Measurements from ENCODE around the gene AMOTL1.
"Not testable (repeated sequence)": the region's sequence is repeated elsewhere in the genome, so short reads cannot be mapped to it uniquely, and the experiment has no call there.

AMOTL1 gene

GRCh38 chr11:94888204-94888603 lies 120.0 kb downstream of the AMOTL1 start:
- no peak for DNase-seq (ENCODE audit: low read depth, low spot score)
- H3K4me3 ChIP-seq (ENCODE audit: low read length): no peak overlapping the region

GRCh38 chr11:94895451-94895850 lies 127.3 kb downstream of the AMOTL1 start:
- DNase-seq (ENCODE audit: low read depth, low spot score): no peak
- no peak overlapping the region for H3K4me3 ChIP-seq (ENCODE audit: low read length)

DNA sequence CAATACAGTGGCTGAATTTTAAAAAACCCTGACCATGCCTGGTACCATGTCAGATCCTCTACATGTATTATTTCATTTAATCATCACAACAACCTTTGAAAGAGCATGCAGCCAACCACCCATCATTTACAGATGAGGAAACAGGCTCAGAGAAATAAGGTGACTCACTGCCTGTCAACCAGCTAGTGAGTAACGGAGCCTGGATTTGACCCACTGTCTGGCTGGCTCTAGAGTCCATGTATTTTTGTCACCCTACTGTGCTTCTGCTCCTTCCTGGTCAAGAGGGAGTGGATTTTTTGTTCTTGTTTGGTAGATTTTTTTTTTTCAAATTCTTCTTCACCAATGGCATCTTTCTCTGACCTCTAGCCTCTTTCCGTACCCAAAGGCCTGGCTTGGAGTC lies 127.8 kb downstream of the AMOTL1 start:
- no peak overlapping the region for H3K4me3 ChIP-seq (ENCODE audit: low read length)
- DNase-seq (ENCODE audit: low read depth, low spot score): no peak

DNA sequence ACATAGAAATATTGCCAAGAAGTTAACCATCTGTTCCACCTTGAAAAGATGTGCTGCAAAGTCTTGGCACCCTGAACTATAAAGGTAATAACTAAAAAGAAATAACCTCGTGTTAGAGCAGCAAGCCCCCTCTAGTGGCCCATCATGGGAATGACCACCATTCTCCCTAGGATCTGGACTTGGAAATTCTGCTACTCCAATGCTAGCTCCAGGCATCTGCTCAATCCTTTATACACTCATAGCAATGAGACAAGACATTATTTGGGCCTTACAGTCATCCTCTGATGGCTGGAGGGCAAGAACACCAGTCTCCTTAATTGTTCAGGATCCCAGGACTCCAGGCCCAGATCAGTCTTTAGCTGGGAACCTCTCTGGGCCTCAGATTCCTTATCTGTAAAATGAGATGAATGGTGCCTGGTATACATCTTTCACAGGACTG lies 129.2 kb downstream of the AMOTL1 start:
- DNase-seq (ENCODE audit: low read depth, low spot score): peak; percentile 41
- H3K4me3 ChIP-seq (ENCODE audit: low read length): no peak overlapping the region

DNA sequence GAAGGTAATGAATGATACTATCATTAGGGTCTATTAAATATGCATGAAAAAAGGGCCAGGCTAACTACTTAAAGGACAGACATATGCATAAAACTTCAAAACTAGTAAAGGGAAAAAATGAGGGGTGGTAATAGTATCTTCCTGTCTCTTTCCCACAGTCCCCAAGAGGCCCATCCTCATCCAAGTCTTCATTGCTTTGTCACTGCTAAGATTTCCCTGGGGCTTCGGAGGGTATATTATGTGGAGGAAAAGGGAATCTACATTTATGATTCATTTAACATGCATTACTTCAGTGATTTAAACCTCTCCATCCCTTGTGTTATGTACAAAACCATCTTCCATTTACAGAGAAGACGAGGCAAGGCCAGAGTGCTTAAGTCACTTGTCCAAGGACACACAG lies 139.1 kb downstream of the AMOTL1 start:
- no peak for DNase-seq (ENCODE audit: low read depth, low spot score)
- no peak overlapping the region for H3K4me3 ChIP-seq (ENCODE audit: low read length)

DNA sequence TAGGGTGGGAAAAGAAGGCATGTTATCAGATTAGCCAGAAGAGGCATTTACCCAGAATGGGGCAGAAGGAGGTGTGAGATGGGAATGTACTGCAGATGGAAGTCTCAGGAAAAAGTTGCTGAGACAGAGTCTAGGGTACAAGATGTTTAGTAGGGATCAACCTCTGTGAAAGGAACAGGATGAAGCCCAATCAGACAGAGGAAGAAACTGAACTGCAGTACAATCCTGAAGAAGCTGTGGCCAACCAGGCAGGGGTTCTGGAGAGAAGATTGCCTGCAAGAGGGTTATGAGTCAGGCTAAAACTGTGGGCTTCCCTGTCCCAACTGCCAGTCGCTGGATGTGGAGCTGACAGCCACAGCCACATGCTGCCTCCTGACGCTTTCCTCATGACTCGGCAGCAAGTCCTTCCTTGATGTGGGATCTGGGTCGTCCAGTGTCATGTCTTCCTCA lies 141.2 kb downstream of the AMOTL1 start:
- no peak overlapping the region for H3K4me3 ChIP-seq (ENCODE audit: low read length)
- no peak for DNase-seq (ENCODE audit: low read depth, low spot score)

DNA sequence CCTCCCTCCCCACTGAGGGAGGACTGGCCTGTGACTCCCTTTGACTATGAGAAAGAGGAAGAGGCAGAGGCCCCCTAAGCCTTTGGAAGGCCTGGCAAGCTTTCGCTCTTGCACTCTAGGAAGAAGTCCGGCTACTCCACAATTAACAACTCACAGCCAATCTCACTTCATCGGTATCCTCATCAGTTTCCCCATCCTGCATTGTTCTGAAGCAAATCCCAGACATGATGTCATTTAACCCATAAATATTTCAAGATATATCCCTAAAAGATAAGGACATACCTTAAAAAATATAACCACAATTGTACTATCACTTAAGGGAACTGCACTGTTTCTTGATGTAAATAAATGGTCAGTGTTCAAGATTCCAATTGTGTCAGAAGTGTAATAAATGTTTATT lies 142.1 kb downstream of the AMOTL1 start:
- H3K4me3 ChIP-seq (ENCODE audit: low read length): no peak overlapping the region
- no peak for DNase-seq (ENCODE audit: low read depth, low spot score)

DNA sequence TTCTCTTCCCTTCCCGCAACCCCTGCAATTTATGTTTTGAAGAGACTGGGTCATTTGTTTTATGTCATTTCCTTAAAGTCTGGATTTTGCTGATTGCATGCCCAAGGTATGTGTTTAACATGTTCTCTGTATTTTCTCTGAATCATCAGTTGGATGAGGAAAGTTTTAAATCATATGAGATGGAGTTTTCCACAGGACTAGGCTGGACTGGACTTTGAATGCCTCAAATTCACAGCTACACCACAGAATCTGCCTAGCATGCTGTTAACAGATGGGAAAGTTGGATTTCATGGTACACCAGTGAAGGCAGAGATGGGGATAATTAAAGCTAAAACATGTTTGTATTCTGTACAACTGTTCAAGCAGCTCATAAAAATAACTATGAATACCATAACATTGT lies 142.6 kb downstream of the AMOTL1 start:
- H3K4me3 ChIP-seq (ENCODE audit: low read length): no peak overlapping the region
- no peak for DNase-seq (ENCODE audit: low read depth, low spot score)

- DNase-seq (ENCODE audit: low read depth, low spot score): no peak
- no peak overlapping the region for H3K4me3 ChIP-seq (ENCODE audit: low read length)
These were observed 144.7 kb downstream of the AMOTL1 start for GRCh38 chr11:94912806-94913205.

DNA sequence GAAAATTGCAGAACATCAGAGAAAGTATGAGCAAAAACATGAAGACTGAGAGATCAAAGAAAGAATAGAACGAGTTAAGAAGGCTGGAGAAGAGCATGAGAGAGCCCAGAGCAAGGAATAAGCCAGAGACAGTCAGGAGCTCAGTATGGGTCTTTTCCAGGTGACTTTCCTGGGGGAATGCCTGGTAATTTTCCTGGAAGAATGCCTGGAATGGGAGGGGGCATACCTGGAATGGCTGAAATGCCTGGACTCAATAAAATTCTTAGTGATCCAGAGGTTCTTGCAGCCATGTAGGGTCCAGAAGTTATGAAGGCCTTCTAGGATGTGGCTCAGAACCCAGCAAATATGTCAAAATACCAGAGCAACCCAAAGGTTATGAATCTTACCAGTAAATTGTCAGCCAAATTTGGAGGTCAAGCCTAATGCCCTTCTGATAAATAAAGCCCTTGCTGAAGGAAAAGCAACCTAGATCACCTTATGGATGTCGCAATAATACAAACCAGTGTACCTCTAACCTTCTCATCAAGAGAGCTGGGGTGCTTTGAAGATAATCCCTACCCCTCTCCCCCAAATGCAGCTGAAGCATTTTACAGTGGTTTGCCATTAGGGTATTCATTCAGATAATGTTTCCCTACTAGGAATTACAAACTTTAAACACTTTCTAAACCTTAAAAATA lies 145.7 kb downstream of the AMOTL1 start:
- not testable (repeated sequence) for DNase-seq (ENCODE audit: low read depth, low spot score); H3K4me3 ChIP-seq (ENCODE audit: low read length)

GRCh38 chr11:94920311-94920710 lies 152.2 kb downstream of the AMOTL1 start:
- no peak for DNase-seq (ENCODE audit: low read depth, low spot score)
- H3K4me3 ChIP-seq (ENCODE audit: low read length): no peak overlapping the region

DNA sequence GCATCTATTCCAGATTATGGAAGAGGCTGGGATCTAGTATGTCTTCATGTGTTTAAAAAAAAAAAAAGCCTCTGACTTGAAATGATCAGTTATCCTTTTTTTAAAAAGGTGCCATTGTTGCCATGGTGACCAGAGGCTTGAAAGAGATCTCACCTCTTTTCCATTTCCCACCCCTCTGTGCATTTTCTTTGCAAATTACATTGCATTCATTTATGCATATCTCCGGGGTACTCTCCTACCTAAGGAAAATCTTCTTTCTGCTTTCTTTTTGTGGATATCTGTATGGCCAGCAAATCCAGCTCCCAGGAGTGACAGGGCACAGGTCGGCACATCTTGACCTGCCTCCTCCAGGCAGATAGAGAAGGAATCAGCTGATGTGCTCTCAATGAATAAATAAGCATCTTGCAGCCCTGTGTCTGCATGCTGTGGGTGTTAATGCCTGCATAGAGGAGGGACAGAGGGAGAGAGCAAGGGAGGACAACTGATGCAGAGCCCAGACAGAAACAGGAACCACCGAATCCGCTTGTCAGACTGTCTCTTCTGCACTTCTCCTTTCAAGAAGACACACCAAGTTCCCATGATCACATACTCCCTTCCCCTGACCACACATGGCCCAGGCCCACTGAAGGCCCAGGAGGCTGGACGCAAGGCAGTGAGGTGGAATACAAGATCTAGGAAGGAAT lies 154.3 kb downstream of the AMOTL1 start:
- no peak for DNase-seq (ENCODE audit: low read depth, low spot score)

DNA sequence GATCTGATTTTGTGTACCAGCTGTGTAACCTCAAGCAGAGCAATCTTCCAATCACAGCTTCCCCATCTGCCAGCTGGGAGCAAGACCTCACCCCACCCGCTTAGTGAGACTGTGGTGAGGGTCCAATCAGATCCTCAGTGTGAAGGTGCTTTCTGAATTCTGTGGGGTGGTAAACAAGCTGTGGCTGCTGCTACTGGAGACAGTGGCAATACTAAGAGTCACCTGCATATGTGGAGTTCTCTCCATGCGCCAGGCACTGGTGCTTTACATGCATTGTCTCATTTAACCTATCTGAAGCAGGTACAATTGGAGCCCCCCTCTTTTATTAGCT lies 154.8 kb downstream of the AMOTL1 start:
- no peak for DNase-seq (ENCODE audit: low read depth, low spot score)
- no peak overlapping the region for H3K4me3 ChIP-seq (ENCODE audit: low read length)

More for the DNA sequence above, 154.3 kb downstream of the AMOTL1 start:
- H3K4me3 ChIP-seq (ENCODE audit: low read length): no peak overlapping the region

GRCh38 chr11:94924171-94924572 lies 156.0 kb downstream of the AMOTL1 start:
- DNase-seq (ENCODE audit: low read depth, low spot score): no peak
- no peak overlapping the region for H3K4me3 ChIP-seq (ENCODE audit: low read length)

GRCh38 chr11:94924612-94925011 lies 156.5 kb downstream of the AMOTL1 start:
- H3K4me3 ChIP-seq (ENCODE audit: low read length): no peak overlapping the region
- peak; percentile 44 for DNase-seq (ENCODE audit: low read depth, low spot score)

GRCh38 chr11:94925422-94926270 lies 157.5 kb downstream of the AMOTL1 start:
- H3K4me3 ChIP-seq (ENCODE audit: low read length): no peak overlapping the region

GRCh38 chr11:94926271-94926625 lies 158.1 kb downstream of the AMOTL1 start:
- no peak overlapping the region for H3K4me3 ChIP-seq (ENCODE audit: low read length)
- DNase-seq (ENCODE audit: low read depth, low spot score): no peak

More at GRCh38 chr11:94925422-94926270, 157.5 kb downstream of the AMOTL1 start:
- no peak for DNase-seq (ENCODE audit: low read depth, low spot score)

All from Jurkat, Clone E6-1 (cell line).